CD4-positive, alpha-beta T cell treated with Interleukin-6 for 4 hours (primary cell): ENCODE data around the gene CCL18.
"Not testable (repeated sequence)": the region's sequence is repeated elsewhere in the genome, so short reads cannot be mapped to it uniquely, and the experiment has no call there.

Experiments
- DNase-seq: peaks from one replicate; pipeline ENCODE4 v3.0.0-alpha.2; 2020; ENCODE audit warnings: mixed read lengths

The CCL18 gene

DNA sequence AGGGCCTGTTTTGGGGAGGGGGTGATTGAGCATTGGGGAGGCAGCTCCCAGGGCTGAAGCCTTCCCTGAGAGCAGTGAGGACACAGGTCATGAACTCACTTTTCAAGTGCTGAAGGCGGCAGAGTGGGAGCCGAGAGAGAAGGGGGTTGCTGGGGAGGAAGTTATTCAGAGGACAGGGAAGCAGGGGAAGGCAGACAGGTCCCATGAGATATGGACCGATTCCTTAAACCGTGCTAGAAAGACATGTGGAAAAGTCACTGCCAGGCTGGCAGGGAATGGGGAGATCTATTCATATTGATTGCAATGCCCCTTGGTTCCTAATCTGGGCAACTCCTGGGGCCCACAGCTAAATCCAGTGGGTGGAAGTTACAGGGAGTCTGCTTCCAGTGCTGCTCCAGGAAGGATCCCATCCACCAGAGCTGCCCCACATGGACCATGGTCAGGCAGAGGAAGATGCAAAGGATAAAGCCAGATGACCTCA is 40.7 kb downstream of the CCL18 start:
- DNase-seq: no peak

DNA sequence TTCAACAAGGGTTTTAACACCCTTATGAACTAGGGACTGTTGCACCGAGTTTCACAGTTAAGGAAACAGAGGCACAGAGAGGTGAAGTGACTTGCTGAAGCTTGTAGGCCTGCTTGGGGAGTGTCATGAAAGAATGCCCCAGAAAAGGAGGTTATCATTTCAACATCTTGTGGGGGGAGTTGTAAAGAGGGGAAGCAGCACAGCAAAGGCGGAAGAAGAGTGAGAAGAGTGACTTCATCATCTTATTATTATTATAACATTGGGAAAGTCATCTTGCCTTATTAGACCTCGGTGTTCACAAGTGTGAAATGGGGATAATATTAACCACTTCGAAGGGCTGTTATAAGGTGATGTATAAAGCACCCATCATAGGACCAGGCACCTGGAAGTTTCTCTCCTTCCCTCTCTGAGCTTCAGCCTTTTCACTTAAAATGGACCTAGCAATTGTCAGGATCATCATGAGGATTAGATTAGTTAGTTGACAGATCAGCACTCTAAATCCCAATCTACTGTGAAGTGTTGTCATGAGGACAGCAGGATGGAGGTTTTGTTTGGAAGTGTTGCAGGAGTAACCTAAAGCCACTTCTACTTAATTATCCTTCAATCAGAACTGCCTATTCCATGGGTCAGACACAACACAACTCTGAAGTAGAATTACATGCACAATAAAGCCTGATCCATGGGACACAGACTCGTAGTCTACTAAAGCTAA is 41.9 kb downstream of the CCL18 start:
- no peak for DNase-seq

DNA sequence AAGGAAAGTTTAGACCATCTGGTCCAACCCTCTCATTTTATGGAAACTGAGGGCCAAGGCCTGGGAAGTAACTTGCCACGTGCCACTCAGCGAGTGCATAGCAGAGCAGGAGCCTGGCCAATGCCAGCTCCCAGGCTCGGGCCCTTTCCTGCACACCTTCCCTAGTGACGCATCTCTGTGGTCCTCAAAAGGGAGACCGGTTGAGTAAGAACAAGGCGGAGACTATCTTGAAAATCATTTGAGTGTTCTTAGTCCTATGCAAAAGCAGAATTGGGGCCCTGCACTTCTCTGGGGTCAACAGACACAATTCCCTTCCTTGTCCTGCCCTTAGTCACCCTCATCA is 42.4 kb downstream of the CCL18 start:
- DNase-seq: no peak

DNA sequence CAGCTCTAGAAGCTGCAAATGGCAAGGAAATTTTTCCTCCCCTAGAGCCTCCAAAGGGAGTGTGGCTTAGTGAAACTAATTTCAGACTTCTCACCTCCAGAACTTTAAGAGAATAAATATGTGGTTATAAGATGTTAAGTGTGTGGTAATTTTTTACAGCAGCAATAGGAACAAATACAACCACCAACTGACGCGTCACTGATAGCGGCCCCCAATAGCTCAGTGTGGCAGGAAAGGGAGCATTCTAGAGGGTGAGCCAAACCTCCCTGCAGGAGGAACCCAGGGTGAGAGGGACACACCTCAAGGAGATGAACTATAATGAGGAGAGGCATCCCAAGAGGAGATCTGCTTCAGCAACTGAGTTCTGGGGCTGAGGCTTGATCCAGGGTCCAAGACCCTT is 43.6 kb downstream of the CCL18 start:
- no peak for DNase-seq

DNA sequence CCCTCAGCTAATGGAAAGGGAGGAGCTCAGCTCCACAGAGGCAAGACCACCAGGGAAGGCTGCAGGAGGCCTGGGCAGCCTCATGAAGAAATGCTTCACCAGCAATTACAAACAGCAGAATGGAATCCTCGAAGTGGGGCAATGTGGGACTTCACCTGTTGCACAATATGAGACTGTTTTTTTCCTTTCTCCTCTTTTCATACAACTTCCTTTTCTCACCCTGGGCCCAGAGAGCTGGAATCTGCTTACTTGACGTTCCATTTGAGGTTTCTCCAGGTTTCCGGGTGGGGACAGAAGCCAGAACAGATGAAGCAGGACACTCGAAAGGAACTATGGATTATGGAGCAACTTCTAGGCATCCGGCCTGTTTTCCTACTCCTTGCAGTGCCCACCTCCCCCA is 44.2 kb downstream of the CCL18 start:
- not testable (repeated sequence) for DNase-seq

DNA sequence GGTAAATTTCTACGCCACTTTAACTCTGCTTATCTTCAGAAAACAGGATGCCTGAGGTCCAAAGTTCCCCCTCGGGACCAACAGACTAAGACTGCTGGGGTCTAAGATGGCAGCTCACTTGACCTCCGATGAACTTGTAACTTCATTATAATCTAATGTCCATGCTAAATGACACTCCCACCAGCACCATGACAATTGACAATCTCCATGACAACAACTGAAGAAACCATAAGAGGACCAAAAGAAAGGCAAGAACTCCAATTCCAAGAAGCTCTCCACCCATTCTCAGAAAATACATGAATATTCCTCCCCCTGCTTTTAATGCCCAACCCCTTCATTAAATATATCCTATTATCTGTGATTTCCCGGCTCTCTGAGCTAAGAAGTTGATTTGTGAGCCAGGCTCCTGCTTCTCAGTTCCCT is 47.0 kb downstream of the CCL18 start:
- DNase-seq: no peak

DNA sequence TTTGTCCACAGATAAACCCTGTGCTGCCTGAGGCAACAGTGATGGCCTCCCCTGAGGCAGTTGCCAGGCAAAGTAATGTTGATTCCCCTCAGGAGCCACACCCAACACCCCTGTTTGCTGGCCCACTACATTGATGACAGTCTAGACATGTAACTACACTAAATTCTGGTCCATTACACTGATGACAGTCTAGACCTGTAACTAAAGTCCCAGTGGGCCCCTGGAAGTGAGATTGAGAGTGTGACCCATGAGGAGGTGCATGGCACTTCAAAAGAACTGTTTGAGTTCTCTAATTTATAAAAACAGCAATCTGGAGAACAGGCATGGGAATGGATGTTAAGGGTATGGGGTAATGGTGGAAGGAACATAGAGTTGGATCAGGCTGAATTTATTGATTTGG is 48.5 kb downstream of the CCL18 start:
- no peak for DNase-seq

DNA sequence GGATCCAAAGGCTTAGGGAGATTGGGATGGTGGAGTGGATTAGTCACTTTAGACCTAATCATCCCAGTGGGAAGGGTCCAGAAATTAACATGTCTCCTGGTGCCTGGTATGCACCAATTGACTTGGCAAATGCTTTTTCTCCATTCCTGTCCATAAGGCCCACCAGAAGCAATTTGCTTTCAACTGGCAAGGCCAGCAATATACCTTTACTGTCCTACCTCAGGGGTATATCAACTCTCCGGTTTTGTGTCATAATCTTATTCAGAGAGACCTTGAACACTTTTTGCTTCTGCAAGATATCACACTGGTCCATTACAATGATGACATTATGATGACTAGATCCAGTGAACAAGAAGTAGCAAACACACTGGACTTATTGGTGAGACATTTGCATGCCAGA is 49.1 kb downstream of the CCL18 start:
- not testable (repeated sequence) for DNase-seq

DNA sequence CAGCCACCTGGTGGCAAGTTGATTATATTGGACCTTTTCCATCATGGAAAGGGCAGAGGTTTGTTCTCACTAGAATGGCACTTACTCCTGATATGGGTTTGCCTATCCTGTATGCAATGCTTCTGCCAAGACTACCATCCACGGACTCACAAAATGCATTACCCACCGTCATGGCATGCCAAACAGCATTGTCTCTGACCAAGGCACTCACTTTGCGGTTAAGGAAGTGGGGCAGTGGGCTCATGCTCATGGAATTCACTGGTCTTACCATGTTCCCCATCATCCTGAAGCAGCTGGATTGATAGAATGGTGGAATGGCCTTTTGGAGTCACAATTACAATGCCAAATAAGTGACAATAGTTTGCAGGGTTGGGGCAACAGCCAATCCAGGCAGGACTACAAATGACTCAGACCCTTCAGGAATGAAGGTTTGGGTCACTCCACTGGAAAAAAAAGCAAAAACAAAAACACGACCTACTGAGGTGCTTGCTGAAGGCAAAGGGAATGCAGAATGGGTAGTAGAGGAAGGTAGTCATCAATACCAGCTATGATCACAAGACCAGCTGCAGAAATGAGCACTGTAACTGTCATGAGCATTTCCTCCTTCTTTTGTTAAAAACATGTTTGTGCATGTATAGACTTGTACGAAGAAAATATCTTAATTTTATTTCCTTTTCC is 51.0 kb downstream of the CCL18 start:
- DNase-seq: not testable (repeated sequence)

DNA sequence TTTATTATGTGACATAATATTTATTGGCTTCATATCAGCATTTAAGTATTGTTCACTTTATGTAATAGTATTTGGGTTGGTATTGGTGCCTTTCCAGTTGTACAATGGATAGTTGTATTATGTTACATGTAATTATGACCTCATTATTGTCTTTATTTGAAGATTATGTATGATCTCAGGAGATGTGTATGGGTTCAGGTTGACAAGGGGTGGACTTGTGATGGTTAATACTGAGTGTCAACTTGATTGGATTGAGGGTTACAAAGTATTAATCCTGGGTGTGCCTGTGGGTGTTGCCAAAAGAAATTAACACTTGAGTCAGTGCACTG is 51.5 kb downstream of the CCL18 start:
- DNase-seq: not testable (repeated sequence)

DNA sequence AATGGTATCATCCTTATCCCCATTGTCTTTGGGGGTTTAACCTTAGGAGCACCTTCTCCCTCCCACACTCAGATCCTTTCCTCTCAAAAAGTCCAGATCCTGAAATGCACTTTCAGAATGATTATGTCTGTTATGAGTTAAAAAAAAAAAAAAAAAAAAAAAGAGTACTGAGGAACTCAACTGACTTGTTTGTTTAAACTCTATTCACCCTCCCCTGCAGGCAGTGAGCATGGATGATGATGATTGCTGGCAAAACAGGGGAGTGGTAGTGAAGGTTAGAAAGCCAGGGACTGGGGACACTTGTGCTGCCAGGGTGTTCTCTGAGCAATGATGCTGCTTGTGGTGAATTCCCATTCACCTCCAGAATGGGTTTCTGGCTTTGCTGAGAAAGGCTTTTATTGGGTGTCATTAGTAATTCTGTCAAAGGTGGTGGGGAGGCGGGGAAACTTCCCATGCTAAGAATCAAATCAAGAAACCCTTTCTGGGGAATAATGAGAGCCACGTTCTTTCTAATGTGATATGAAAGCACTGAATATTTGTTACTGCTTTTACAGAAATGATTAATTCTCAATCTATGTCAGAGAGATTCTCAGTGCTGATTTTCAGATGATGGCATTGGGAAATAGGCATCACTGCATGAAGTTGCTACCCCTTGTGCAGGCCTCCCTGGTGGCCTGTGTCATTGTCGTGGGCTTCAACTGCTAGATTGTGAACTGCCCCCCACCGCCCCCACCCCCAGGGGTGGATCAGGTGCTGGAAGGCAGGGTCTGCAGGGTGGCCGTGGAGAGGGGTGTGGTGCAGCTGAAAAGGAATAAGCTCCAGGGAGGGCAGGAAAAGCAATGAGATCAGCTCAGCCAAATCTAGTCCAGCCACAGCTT is 53.7 kb downstream of the CCL18 start:
- no peak for DNase-seq

DNA sequence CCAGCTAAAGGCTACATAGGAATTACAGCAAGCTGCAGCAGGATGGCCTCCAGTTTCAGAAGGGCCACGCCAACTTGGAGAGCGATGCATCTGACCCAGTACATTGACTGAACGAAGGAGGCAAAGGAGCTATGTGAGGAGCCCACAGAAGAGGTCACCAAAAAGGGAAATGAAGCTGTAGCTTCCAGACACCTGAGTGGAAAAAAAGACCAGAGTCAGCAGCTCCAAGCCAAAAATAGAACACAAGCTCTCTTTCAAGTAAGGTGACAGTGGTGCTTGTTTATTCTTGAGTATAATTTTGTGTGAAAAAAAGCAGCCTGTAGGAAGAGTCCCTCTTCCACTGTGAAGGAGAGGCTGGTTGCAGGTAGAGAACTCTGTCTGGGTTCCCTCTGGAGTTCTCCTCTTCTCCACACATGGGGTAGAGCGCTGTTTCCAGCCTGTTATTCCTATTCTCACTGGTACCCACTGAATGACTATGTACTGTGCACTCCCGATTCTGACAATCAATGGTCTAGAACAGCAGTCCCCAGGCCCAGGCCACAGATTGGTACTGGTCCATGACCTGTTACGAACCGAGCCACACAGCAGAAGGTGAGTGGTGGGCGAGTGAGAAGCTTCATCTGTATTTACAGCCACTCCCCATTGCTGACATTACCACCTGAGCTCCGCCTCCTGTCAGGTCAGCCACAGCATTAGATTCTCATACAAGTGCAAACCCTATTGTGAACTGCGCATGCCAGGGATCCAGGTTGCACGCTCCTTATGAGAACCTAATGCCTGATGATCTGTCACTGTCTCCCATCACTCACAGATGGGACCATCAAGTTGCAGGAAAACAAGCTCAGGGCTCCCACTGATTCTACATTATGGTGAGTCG is 54.6 kb downstream of the CCL18 start:
- DNase-seq: no peak

DNA sequence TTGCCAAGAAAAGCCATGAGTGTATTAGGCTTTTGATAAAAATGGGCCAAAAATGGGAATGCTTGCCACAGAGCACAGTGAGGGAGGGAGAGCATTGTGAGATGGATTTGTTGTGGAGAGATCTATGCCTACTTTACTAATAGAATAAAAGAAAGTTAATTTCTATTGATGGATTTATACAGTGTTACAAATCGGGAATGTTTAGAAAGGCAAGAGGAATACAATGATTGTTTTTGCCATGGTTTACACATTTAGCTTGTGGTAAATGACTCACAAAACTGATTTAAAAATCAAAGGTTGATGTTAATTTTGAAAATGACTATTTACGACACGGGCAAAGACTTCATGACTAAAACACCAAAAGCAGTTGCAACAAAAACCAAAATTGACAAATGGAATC is 56.1 kb downstream of the CCL18 start:
- DNase-seq: no peak

DNA sequence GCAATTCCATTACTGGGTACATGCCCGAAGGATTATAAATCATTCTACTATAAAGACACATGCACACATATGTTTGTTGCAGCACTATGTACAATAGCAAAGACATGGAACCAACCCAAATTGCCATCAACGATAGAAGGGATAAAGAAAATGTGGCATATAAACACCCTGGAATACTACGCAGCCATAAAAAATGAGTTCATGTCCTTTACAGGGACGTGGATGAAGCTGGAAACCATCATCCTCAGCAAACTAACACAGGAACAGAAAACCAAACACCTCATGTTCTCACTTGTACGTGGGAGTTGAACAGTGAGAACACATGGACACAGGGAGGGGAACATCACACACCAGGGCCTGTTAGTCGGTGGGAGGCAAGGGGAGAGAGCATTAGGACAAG is 57.0 kb downstream of the CCL18 start:
- not testable (repeated sequence) for DNase-seq
